H1 (cell line): ENCODE data around the gene CEP72. TPM values are rescaled to one million over a fixed set of nuclear protein-coding genes. Genes with fewer than 3 reads are reported as not detected.

Source experiments
- BCL11A ChIP-seq, 2 experiments: IDR thresholded peaks; one replicate each; pipeline ENCODE4 v1.6.1; 2011; ENCODE audit warnings: low read depth in 2 of 2, low read length in 2 of 2, mild to moderate bottlenecking in 2 of 2
- EP300 ChIP-seq, 2 experiments: IDR thresholded peaks; 1 replicate in 1 of 2; 2 replicates in 1 of 2; pipeline ENCODE4 v1.6.1; 2011 to 2012; ENCODE audit warnings: low read depth in 2 of 2, low read length in 2 of 2, mild to moderate bottlenecking in 2 of 2, borderline replicate concordance in 1 of 2, inconsistent platforms in 1 of 2, moderate library complexity in 1 of 2
- HDAC6 ChIP-seq: IDR thresholded peaks from one replicate; pipeline ENCODE4 v1.7.1; 2012; ENCODE audit warnings: low read depth, mild to moderate bottlenecking, inconsistent platforms, low read length, moderate library complexity
- JUN ChIP-seq: IDR thresholded peaks from 2 replicates; pipeline ENCODE4 v1.6.1; 2011; ENCODE audit warnings: low read depth, mild to moderate bottlenecking, improper control_type of control experiment, low read length
- SP1 ChIP-seq: IDR thresholded peaks from 2 replicates; pipeline ENCODE4 v1.6.1; 2011; ENCODE audit warnings: low read depth, low read length
- polyA plus RNA-seq, 7 experiments: library from polyadenylated mRNA; depleted of rRNA in 3 of 7; stranded (reverse) in 5 of 7; unstranded in 2 of 7; fragments of >200 nt in 5 of 7; fragments of 200-250 nt in 2 of 7; gene quantifications; 1 replicate in 5 of 7; 2 replicates in 1 of 7; 4 replicates in 1 of 7; pipeline versions ENCODE4 v1.2.1 to v1.2.3, GENCODE V29; 2011 to 2013; ENCODE audit warnings: missing spikeins in 2 of 7, mixed read lengths in 2 of 7
- total RNA-seq: library from RNA; stranded (reverse); fragmentation: NEBNext Ultra II Directional; extraction: Animal tissue kit (Norgen Biotek cat#: 25700); gene quantifications from 2 replicates; pipeline ENCODE4 v1.2.1, GENCODE V29; 2021
- TF ChIP-seq, protein P1 (sequence below): IDR thresholded peaks from 2 replicates; pipeline ENCODE4 v1.6.1; 2011; ENCODE audit warnings: low read depth, mild to moderate bottlenecking, low read length; ENCODE audit not compliant: insufficient read depth

CEP72 gene
- total and polyA plus RNA-seq, 2 of the 8 experiments (the other 6 are each of a cell fraction or from before 2014, with no cell fraction given), result 13.1 to 19.6 TPM

GRCh38 chr5:601771-602465, 10.2 kb upstream of the CEP72 start (continued):
- TF ChIP-seq SP1 (no peak), BCL11A (IDR thresholded peaks at IDR 0.05; ENCODE audit: low read depth in 2 of 2, low read length in 2 of 2) (no peak), EP300 (IDR thresholded peaks at IDR 0.05; ENCODE audit: borderline replicate concordance in 1 of 2, low read depth in 2 of 2, low read length in 2 of 2) (no peak), JUN (no peak), HDAC6 (no peak)
- TF ChIP-seq, protein P1, sequence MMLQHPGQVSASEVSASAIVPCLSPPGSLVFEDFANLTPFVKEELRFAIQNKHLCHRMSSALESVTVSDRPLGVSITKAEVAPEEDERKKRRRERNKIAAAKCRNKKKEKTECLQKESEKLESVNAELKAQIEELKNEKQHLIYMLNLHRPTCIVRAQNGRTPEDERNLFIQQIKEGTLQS, result no peak
